Ecto neural progenitor cell (in vitro differentiated cells): ENCODE measurements around the gene GRIN2A.
A peak's percentile ranks its signal among the peaks of the same experiment; 100 is the strongest.

Experiments used
- DNase-seq: peaks from one replicate; pipeline ENCODE4 v3.0.0-alpha.2; 2018; ENCODE audit warnings: low spot score

The GRIN2A gene

DNA sequence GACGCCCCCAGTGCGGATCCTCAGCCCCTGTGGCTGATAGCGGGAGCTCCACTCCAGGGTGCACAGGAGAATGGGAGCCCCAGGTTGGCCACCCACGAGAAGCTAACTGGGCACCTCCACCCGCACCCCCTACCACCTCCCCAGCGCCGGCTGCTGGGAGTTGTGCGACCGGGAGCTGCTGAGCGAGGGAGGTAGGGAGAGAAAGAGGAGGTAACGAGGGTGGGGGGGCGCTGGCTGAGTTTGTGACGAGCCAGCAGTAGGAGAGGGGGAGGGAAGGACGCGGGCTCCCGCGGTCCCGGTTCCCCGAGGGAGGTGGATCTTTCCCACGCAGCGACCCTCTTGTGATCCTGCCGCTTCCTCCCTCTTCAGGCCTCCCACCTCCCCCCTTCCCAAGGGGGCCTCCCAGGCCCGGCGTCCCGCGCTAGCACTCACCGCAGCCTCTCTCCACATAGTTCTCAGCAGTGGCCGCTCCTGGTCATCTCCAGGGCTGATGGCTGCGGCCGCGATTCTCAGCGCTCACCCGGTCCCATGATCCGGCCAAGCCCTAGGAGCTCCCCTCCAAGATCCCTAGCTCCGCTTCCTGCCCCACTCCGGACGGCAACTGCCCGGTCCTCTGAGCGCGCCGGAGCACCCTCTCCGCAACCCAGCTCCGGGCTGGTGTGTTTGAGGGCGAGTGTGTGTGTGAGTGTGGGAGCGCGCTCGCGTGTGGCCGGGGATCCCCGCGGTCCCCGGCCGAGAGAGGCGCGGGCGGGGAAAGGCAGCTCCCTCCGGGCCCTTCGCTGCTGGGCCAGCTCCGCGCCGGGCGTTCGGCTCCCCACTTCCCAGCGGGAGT, at the start of gene GRIN2A:
GRIN2A (minus strand) TSS at position 207 of the 832 bp plus-strand sequence. CDS start 2,017 bp downstream, outside the sequence.
- DNase-seq: peak; percentile 68

GRCh38 chr16:10231563-10231962, 49.3 kb upstream of the GRIN2A start:
- DNase-seq: no peak

- DNase-seq: no peak
Measured at GRCh38 chr16:10228779-10229178, 46.6 kb upstream of the GRIN2A start.

GRCh38 chr16:10226987-10227306, 44.7 kb upstream of the GRIN2A start:
- DNase-seq: no peak

DNA sequence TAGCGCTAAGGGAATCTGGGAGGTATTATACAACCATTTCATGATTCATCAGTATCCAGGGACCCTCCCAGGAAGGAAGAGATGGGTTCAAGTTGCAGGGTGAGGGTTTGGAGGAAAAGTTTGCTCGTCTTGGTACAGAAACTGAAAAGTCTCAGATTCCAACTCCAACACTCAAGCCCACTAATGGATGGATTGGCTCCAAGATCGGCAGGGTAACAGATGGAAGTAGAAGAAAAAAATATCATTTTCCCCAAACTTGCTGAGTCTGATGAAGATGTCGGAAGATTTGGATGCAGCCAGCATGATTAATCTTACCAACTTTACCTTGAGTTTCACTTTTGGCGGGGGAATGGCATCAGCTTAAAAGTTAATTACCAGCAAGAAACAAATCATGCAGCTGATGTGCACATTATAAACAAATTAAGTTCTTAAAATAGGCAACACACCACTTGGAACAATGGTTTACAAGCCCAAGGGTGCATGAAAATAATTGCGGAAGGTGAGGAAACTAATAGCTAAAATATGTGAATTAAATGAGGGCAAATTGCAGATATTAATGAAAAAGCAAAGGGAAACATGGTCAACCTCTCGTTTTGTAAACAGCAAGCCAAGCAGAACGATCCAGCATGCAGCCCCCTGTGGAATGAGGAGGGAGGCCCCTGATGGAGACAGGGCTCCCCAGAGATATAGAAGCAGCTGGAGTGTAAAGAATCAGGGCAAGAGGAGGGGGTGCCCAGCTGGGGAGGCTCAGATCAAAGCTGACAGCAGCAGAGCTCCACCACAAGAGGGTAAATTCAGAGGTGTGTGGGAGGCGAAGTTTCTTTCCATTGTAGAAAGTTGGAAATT, 44.1 kb upstream of the GRIN2A start:
- DNase-seq: no peak

DNA sequence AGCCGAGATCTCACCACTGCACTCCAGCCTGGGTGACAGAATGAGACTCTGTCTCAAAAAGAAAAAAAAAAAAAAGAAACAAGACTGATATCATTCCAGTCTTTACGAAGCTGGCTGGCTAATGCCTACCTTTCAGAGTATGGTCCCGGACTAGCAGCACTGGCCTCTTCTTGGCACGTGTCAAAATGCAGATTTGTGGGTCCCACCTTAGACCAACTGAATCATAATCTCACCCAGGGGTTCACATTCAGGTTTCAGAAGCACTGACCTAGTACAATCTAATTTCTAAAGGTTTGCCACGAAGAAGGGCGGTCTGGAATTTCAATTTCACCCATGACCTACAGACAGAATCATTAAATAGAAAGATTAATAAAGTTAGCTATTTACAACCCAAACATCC, 43.4 kb upstream of the GRIN2A start:
- no peak for DNase-seq

DNA sequence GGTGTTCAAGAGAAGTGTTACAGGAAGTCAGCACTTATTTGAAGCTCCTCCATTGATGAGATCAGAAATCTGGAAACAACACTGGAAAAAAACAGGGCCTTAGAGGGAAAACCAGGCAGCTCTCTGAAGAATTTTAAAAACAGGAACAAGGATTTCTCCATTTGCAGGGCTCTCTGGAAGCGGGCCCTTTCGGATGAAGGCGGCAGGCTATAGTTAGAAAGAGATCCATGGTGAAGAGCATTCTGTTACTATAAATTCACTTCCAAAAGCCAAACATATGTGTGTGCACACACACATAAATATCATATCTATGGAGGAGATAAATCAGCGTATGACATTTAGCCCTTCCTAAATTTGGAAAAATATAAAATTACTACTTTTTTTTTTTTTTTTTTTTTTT, 42.6 kb upstream of the GRIN2A start:
- DNase-seq: no peak

DNA sequence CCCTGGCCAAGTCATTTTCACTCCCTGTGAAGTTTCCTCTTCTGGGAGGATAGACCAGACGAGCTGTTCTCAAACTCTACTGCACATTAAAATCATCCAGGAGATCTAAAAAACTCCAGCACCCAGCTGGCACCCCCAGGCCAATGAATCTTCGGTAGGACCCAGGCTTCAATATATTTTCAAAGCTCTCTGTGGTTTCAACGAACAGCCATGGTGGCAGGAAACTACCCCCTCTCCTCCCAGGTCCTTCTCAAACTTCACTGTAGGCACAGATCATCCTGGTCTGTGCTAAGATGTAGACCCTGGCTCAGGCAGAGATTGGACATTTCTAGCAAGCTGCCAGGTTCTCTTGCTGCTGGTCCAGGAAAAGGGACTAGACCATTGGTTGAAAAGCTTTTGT, 38.7 kb upstream of the GRIN2A start:
- DNase-seq: no peak

DNA sequence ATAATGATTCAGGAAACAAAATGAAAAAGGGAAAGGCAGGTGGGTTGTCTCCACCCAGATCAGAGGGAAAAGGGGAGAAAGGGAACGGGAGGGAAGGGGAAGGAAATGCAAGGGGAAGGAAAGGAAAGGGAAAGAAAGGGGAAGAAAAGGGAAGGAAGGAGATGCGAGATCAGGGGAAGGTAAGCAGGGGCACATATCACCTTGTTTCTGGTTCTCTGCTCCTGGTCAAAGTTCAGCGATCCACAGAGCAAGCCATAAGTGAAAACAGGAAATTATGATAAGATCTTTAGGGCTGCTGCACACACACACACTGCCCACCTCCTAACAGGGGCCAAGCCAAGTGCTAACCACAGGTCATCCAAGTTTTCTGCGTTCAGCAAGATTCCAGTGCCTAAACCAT, 37.5 kb upstream of the GRIN2A start:
- no peak for DNase-seq

- DNase-seq: no peak
Measured at GRCh38 chr16:10218490-10219206, 36.4 kb upstream of the GRIN2A start.

DNA sequence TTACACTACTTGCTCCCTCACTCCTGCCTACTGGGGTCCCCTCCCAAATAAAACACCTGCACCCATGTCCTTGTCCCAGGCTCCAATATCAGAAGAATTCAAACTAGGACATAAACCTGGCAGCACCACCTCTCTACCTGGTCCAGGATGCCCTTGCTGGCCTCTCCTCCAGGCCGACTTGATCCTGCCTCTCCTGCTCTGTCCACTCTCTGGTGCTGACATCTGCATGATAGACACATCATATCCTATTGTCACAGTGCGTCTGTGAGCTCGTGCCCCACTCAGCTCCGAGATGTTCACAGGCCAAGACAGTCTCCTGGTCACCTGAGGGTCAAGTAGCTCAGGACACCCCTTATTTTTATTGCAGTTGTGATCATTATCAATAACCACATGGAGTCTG, 31.5 kb upstream of the GRIN2A start:
- DNase-seq: no peak

DNA sequence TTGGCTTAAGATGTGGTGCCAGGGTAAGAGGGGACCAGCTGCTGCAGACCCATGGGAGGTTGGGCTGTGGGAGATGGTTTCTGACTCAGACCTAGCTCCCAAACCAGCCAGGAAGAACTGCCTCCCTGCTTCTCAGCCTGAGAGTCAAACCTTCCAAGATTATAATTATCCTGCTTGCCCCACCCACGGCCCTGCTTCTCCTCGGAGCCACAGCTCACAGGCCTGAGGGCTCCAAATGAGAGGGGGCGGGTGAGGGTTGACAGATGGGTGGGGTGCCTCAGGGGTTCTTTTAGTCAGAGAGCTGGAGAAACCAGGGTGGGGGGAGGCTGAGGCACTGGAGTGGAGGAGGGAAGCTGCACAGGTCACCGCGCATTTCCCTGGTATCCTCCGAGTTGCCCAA, 28.7 kb upstream of the GRIN2A start:
- DNase-seq: no peak

DNA sequence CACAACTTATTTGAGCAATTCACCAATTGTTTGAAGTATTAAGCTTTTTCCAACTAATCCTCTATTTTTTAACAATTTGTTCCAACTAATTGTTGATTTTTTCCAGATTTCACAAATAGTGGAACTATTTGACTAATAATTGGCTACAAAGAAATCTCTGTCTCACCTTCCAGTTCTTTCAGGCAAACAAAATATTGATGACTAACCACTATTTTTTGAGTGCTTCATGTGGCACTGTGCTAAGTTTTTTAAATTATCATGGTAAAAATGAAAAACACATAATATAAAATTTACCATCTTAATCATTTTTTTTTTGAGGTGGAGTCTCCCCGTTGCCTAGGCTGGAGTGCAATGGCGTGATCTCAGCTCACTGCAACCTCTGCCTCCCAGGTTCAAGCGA, 24.6 kb upstream of the GRIN2A start:
- DNase-seq: no peak

GRCh38 chr16:10206215-10206614, 24.0 kb upstream of the GRIN2A start:
- no peak for DNase-seq

DNA sequence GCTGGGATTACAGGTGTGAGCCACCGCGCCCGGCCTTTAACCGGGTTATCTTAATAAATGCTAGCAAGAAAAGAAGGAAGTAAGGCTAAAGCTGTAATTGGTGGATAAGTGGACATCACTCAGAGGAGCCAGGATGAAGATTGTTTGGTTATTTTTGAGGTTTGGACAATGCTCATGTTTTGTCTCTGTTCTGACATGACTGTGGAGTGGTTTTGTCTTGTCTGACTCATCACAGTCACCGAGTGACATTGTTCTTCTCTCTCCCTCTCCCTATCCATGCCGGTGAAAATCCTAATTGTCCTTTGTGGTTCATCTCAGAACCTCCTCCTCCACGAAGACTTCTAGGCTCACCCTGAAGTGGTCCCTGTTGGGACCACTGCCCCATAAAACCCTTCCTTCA, 23.5 kb upstream of the GRIN2A start:
- DNase-seq: no peak

DNA sequence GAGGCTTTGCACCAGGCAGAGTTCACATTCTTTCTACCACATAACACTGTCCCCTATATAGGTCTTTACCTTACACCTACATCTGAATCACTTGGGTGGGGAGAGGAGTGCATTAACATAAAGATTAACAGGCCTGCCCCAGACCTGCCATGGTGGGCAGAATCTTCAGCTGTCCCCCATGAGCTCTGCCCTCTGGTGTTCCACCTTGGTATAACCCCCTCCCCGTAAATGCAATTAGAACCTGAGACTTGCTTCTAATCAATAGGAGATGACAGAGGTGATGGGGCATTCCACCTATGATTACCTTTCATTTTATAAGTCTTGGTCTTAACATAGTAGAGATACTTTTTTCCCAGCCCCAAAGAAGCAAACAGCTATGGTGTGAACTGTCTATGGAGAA, 20.4 kb upstream of the GRIN2A start:
- DNase-seq: no peak

GRCh38 chr16:10200637-10201586, 18.7 kb upstream of the GRIN2A start:
- DNase-seq: no peak

DNA sequence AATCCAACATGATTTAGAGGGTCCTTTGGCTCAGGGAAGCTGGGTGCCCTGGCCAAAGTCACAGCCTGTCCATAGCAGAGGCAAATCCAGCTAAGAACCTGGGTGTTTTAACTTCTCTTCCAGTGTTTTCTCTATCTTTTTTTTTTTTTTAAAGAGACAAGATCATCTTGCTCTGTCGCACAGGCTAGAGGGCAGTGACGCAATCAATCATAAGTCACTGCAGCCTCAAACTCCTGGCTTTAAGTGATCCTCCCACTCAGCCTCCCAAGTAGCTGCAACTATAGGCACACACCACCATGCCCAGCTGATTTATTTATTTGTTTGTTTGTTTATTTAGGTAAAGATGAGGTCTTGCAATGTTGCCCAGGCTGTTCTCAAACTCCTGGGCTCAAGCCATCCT, 14.8 kb upstream of the GRIN2A start:
- no peak for DNase-seq

DNA sequence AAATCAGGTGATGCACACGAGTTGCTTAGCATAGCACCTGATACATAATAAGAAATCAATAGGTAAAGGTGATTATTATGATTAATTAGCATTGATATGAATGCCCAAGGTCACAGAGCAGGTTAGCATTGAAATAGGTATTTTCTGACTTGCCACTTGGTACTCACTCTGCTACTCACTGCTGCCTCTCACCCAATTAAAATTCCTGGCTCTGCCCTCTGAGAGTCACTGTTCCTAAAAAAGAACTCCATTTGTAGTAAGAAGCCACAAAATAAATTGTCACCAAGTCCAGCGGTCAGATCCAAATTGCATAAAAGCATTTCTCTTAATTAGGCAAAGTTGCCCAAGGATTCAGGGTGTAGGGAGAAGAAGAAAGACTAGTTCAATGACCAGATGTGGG, 8.9 kb upstream of the GRIN2A start:
- no peak for DNase-seq

DNA sequence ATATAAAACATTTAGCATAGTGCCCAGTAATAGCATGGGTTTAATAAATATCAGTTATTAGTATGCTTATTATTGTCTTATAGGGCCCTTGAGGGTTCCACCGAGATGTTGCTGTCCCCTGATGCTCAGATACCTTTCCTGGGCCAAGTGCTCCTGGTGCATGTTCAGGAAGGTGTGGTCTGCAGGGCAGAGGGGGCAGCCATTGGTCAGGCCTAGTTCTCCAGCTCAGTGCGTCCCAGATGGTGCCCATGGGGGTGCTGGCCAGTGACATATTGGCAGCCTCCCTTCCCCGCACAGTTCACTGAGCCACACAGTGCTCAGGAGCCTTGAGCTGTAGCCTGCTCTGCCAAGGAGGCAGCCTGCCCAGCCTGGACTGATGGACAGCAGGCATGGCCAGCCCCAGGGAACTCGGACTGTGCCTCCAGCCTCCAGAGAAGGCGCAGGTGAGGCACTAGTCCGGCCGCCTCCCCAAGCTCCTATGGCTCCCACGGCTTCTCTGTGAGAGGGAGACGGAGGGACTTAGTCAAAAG, 7.7 kb upstream of the GRIN2A start:
- DNase-seq: no peak

DNA sequence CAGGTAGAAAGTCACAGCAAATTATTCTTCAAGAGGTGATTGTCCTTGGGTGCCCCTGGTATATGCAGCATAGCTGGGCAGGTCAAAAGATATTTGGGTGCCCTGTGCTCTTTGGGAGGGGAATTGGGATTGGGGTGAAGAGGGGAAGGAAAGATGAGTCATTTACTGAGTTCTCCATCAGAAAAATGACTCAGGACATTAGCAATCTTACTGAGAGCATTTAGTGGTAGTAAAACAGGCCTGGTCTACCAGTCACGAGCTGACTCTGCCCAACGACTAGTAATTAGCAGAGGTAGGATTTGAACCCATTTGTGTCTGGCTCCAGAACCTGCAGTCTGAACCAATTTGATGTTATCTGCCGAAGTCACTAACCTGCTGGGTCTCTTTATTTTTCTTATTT, 6.0 kb upstream of the GRIN2A start:
- no peak for DNase-seq
